NK-92 (cell line): ENCODE results near the gene CLTB.
"Not testable (repeated sequence)": the region's sequence is repeated elsewhere in the genome, so short reads cannot be mapped to it uniquely, and the experiment has no call there.

Experiments used
- DNase-seq: peaks from one replicate; lab custom pipeline; 2025; ENCODE audit not compliant: unreplicated experiment; lab: John Stamatoyannopoulos, UW

The CLTB gene

GRCh38 chr5:176415952-176416924 is at the start of gene CLTB:
Gene CLTB, minus strand, starts transcription at chr5:176416539. Its CDS starts 176 bp downstream, at chr5:176416363.
- DNase-seq, result no peak

GRCh38 chr5:176463113-176463764 is 46.9 kb upstream of the CLTB start:
- DNase-seq, result no peak

GRCh38 chr5:176461349-176461748 is 45.0 kb upstream of the CLTB start:
- no peak for DNase-seq

GRCh38 chr5:176458904-176459561 is 42.7 kb upstream of the CLTB start:
- no peak for DNase-seq

GRCh38 chr5:176454724-176455394 is 38.5 kb upstream of the CLTB start:
- DNase-seq, result no peak

GRCh38 chr5:176450077-176450476 is 33.7 kb upstream of the CLTB start:
- DNase-seq, result no peak

- DNase-seq, result peak; percentile 70
Observed at GRCh38 chr5:176447978-176448608, 31.8 kb upstream of the CLTB start, which contains the start of gene FAF2. Gene FAF2, plus strand, starts transcription at chr5:176448385. Its CDS starts 23 bp downstream, at chr5:176448408.

GRCh38 chr5:176447591-176447977 is 31.2 kb upstream of the CLTB start:
- no peak for DNase-seq

- no peak for DNase-seq
Observed at GRCh38 chr5:176446884-176447590, 30.7 kb upstream of the CLTB start.

- DNase-seq, result no peak
Observed at GRCh38 chr5:176446028-176446665, 29.8 kb upstream of the CLTB start.

- no peak for DNase-seq
Observed at GRCh38 chr5:176444742-176445141, 28.4 kb upstream of the CLTB start.

GRCh38 chr5:176442911-176443310 is 26.6 kb upstream of the CLTB start:
- not testable (repeated sequence) for DNase-seq

GRCh38 chr5:176441921-176442323 is 25.6 kb upstream of the CLTB start:
- no peak for DNase-seq

GRCh38 chr5:176440927-176441706 is 24.8 kb upstream of the CLTB start:
- DNase-seq, result no peak

GRCh38 chr5:176438959-176439757 is 22.8 kb upstream of the CLTB start:
- DNase-seq, result no peak

GRCh38 chr5:176436656-176437055 is 20.3 kb upstream of the CLTB start:
- no peak for DNase-seq

GRCh38 chr5:176432707-176433106 is 16.4 kb upstream of the CLTB start:
- DNase-seq, result no peak

GRCh38 chr5:176429972-176430371 is 13.6 kb upstream of the CLTB start:
- no peak for DNase-seq
